HG03439 (cell line): ENCODE measurements around the gene GALNT10.

Experiments
- ATAC-seq: cut with Tn5 transposase; IDR thresholded peaks from one replicate; pipeline ENCODE4 v1.9.1; 2021; ENCODE audit warnings: mild to moderate bottlenecking, moderate library complexity; ENCODE audit not compliant: unreplicated experiment

Gene GALNT10

GRCh38 chr5:154370813-154371212 lies 180.3 kb downstream of the GALNT10 start:
- no peak for ATAC-seq

DNA sequence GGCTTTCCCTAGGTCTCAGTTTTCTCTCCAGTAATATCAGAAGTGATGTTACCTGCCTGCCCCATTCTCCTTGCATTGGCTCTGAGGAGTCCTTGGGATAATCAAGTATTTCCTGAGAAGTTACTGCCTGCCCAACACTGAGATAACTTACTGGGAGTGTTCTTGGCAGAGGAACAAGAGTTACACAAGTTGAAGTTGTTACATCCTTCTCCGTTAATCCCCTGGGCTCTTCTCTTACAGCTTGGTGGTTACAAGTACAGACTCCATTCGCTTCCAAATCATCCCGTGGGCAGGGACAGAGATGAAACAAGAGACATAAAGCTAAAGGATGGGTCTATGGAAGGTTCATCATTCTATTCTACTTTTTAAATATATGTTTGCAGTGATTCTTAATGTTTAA lies 181.2 kb downstream of the GALNT10 start:
- no peak for ATAC-seq

DNA sequence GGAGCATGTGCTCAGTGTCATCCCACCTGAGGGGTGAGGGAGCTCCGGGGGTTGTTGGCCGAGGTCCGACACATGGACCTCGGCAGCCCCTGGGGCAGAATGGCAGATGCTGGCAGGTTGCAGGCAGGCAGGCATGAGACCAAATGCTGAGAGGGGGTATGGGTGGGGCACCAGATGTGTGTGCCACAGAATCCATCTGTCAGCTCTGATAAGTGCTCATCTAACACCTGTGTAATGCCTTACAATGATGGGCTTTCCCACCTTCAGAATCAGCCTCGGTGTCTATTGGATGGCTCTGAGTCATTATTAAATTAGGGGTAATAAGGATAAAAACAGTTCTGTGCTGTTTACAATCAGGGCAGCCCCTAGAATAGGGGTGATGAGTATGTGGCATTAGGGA lies 182.1 kb downstream of the GALNT10 start:
- ATAC-seq = no peak

DNA sequence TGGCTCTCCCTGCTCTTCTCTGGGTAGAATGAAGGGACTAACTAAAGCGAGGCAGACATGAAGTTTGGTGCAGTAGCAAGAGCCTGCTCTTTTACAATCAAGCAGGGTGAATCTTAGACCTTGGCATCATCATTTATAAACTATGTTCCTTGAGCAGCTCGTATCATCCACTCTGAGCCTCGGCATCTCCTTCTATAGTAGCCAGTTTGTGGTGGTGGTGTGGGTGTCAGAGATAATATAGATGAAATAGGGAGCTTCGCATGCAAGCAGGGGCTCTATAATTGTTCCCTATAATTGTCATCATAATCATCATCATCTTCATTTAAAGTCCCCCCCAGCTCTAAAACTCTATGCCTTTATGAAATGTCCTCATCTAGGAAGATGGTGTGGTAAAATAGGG lies 182.8 kb downstream of the GALNT10 start:
- ATAC-seq = no peak

DNA sequence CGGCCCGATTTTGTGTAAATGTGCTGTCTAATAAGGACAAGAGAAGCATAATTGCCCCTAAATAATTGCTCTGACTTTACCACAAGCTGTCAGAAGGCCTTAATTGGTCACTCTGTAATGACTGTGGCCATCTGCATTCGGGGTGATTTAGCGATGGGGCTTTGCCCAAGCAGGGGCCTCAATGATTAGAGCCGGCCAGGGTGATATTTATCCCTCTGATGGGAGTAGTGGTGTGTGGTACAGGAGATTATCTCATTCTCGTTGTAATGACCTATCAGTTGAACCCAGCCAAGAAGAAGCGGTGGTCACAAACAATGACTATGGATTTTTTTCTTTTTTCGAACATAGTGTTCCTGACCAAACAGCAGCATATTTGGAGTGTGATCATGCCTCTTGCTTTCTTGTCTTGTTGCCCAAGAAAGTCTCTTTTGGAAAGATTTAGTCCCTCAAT lies 183.2 kb downstream of the GALNT10 start:
- no peak for ATAC-seq

- no peak for ATAC-seq
Measured at GRCh38 chr5:154374264-154374663, 183.7 kb downstream of the GALNT10 start.

- ATAC-seq = no peak
Measured at GRCh38 chr5:154375329-154376008, 184.9 kb downstream of the GALNT10 start.

- ATAC-seq = no peak
Measured at GRCh38 chr5:154376481-154376880, 185.9 kb downstream of the GALNT10 start.

DNA sequence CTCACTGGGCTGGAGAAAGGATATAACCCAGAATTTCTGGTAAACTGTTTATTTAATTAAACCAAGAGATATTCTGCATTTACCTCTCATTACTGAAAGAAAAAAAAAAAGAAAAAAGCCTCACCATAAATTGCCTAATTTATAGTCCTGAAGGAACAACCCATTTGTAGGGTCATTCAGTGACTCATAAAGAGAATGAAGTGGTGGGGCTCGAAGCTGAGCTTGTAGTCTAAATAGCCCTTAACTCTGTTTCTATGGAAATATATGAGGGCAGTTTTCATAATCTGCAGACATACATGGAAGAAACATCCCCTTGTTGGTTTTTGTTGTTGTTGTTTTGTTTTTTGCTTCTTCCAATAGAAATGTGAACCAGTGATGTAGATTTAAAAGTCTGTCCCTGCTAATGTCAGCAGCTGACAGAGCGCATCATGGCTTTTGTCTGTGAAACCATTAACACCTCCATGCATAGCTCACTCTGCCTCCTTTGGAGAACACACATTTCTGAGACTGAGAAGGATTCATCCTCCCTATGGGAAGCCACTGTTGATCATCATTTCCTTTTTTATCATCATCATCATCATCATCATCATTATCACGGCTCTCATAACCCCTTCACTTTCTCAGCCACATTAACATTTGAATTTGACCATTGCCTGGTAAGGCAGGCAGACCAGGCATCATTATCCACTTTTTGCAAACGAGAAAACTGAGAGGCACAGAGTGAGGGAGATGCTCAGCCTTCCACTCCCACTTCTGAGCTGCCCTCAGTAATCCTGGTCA lies 187.4 kb downstream of the GALNT10 start:
- no peak for ATAC-seq

DNA sequence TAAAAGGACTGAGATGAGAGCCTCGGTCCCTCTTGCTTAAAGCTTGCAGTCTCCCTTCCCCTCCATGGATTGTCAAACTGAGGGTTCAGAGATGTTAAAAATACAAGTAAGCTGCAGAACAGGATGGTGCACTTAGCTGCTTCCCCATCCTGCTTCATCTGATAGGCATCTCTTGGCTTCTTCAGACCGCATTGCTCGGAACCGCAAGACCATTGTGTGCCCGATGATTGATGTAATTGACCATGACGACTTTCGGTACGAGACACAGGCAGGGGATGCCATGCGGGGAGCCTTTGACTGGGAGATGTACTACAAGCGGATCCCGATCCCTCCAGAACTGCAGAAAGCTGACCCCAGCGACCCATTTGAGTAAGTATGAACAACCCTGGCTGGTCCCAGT lies 189.7 kb downstream of the GALNT10 start:
- ATAC-seq = no peak

DNA sequence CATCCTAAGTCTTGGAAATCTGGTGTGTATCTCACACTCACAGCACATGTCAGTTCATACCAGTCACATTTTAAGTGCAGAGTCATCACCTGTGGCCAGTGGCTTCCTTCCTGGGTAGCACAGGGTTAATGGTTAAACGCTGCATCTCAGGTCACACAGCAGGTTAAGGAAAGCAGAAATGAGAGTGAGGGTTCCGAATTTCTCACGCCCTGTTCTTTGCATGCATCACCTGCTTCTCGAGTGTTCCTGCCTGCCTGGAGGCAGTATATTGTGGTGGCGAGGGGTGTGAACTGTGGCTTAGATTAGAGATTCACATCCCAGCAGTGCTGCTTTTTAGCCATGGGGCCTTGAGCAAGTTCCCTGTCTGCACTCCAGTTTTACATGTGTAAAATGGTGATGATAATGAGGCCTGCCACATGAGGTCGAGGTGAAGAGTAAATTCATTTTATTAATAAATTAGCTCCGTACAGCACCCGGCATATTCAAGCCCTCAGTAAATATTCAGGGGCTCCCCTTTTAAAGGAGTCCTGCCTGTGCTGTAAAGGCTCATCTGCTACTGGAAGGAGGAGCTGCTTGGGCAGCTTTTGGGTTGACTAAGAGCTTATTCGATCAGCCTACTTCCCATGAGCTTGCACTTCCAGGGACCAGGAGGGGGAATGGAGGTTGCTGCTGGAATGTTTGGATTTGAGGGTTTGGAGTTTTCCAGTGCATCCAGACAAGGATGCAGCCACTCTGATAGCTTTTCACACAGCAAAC lies 194.1 kb downstream of the GALNT10 start:
- peak; percentile 98 for ATAC-seq

DNA sequence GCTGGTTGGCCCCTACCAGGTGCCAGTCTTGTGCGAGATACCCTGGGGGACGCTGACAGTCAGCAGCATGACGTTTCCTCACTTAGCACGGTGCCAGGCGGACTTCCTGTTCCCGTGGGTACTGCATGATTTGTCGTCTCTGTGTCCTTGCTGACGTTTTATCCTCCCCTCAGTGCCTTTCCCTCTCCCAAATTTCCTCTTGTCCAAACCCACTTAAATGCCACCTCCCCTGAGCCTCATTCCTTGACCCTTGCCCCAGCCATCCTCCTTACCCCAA lies 194.6 kb downstream of the GALNT10 start:
- peak; percentile 22 for ATAC-seq

- ATAC-seq = no peak
Measured at GRCh38 chr5:154386952-154387629, 196.6 kb downstream of the GALNT10 start.

- ATAC-seq = no peak
Measured at GRCh38 chr5:154388842-154389241, 198.3 kb downstream of the GALNT10 start.

DNA sequence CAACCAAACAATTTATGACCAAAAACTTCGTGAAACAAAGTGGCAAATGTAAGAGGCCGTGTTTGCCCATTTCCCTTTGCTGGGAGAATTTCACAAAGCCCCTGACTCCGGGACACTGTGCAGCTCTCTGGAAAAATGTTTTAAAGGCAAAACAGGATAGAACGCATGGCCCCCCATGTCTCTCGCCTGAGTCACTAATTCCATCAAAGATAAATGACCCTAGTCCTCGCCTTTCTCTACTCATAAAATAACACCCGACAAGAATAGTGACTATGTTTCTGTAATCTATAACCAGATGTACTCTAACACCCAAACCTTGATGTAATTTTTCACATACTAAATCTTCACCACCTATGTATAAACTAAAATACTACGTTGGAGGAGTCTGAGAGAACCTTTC lies 199.6 kb downstream of the GALNT10 start:
- no peak for ATAC-seq

DNA sequence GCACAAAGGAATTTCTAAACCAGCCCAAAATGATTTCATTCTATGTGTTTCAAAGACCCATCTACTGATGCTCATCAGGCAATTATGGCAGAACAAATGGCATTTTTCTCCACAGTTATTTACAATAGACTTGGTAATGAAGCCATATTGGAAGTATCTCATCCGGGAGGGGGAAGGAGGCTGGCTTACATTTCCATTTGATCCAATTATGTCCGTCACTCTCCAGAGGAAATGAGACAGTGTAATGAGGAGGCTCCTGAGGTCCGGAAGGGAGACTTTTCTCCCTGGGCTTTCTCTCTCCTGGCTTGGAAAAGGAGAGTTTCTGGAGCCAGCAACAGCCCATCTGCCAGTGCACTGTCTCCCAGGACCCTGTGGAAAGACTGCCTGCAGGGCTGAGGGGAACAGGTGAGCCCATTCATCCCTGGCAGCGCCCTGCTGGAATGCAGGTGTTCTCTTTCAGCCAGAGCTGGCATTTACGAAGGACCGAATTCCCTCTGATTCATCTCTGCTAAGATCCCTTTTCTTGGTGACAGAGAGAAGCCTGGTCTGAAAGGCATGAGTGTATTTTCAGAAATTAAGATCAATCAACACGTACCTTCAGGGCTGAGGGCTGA lies 200.3 kb downstream of the GALNT10 start:
- no peak for ATAC-seq

DNA sequence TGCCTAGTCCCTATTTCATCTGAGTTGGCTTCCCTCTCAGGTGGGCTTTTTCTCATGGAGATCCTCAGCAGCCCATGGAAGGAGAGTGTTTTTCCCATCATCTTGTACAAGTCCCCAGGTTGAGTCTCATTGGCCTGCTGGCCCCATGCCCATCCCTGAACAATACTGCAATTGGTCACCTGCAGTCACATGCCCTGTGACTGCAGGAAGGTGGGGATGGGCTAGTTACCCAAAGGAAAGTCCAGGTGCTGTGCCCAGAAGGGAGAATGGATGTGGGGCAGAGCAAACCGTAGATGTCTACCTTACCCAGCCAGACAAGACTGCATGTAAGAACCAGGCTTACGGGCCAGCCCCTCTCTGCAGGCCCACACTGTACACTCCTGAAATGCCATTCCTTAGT lies 201.3 kb downstream of the GALNT10 start:
- ATAC-seq = no peak

DNA sequence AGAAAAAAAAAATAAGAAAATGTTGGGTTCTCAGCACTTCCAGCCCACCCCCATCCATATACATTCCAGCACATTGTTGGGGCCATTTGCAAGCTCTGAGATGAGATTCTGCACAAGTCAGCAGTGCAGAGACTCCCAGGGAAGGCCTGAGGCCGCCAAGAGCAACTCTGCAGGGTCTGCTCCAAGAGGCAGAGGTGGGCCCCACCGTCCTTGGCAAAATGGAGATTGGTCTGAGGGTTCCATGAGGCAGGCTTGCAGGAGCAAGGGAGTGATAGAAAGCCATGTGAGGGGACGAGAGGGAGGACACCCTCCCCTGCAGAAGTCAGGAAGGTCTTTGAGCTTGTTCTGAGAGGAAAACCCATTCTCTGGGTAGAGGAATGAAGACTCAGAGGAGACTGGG lies 203.3 kb downstream of the GALNT10 start:
- no peak for ATAC-seq

- no peak for ATAC-seq
Measured at GRCh38 chr5:154394307-154394706, 203.8 kb downstream of the GALNT10 start.

GRCh38 chr5:154395407-154396106 lies 205.0 kb downstream of the GALNT10 start:
- peak; percentile 84 for ATAC-seq
